ENCODE data around the gene CALU. TPM values are rescaled to one million over a fixed set of nuclear protein-coding genes. Genes with fewer than 3 reads are reported as not detected.

Gene CALU
- polyA plus RNA-seq, 1 donor from 2014 or later: 38.1 TPM

DNA sequence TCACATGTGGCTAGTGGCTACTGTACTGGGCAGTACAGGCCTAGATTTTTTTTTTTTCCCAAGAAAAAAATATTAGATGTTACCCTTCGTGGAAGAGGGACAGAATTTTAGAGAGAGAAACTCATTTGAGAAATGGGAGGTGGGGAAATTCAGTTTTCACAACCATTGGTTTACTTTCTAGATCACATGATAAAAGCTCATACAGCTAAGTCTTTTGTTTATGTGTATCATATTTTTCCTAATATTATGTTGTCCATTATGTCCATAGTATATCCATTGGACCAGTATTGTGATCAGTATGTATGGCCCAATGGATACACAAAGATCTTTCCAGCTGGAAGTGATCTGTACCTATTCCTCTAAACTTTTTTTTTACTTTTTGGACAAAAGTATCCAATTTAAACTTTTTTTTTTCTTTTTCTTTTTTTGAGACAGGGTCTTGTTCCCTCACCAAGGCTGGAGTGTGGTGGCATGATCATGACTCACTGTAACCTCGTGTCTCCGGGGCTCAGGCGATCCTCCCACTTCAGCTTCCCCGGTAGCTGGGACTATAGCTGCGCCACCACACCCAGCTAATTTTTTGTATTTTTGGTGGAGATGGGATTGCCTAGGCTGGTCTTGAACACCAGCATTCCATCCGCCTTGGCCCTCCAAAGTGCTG, 4.1 kb downstream of the CALU start:
- Histone ChIP-seq H3K4me3 (ENCODE audit: low read length) (no peak overlapping the region), H3K27me3 (ENCODE audit: insufficient read depth, low read depth, low read length) (no peaks in the 10 kb centered on the region), H3K4me2 (ENCODE audit: low read length) (no peak overlapping the region), H3F3A (ENCODE audit: insufficient read depth, low read length, poor library complexity, severe bottlenecking) (peaks cover 4% of the 10 kb centered on the region), H3K9me2 (ENCODE audit: insufficient read depth, low read length) (no peaks in the 10 kb centered on the region), H4K20me1 (ENCODE audit: insufficient read depth) (no peaks in the 10 kb centered on the region), H3K9ac (ENCODE audit: low read length) (no peak overlapping the region), H3K79me2 (replicated peaks; ENCODE audit: insufficient read depth, low read length) (peaks cover 73% of the 10 kb centered on the region), H3K9me3 (ENCODE audit: low read length) (no peaks in the 10 kb centered on the region), H3K36me3 (ENCODE audit: insufficient read depth, low read length) (no peaks in the 10 kb centered on the region), H3K27ac (ENCODE audit: low read length) (no peak overlapping the region), H2AFZ (ENCODE audit: low read depth, low read length) (no peak overlapping the region)
- TF ChIP-seq RAD21 (conservative IDR thresholded peaks at IDR 0.05): no peak

DNA sequence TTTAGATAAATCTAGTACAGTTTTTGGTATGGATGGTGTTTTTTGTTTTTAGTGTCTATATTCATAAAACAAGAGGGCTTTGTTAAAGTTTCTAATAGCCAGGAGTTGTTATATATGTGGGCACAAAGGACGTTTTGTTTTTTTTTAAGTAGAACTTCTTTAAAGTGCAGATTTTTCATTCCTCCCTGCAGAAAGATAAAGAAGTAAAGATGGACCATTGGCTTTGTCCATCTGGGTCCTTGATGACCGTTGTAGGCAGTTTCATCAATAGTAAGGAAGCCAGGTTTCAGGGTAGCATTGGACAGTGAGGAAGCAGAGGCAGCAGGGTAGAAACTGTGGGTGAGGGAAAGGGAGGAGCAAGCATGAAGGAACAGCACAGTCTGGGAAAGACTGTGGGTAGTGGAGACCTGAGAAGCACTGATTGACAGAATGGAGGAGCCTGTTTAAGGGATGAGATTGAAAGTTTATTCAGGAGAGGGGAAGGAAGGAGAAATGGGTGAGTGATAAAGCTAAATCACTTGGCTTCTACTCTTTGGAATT, 5.3 kb downstream of the CALU start:
- Histone ChIP-seq H3K27ac (ENCODE audit: low read length) (no peak overlapping the region), H3F3A (ENCODE audit: insufficient read depth, low read length, poor library complexity, severe bottlenecking) (peaks cover 4% of the 10 kb centered on the region), H3K36me3 (ENCODE audit: insufficient read depth, low read length) (no peaks in the 10 kb centered on the region), H3K27me3 (ENCODE audit: insufficient read depth, low read depth, low read length) (no peaks in the 10 kb centered on the region), H4K20me1 (ENCODE audit: insufficient read depth) (no peaks in the 10 kb centered on the region), H3K9me3 (ENCODE audit: low read length) (no peaks in the 10 kb centered on the region), H2AFZ (ENCODE audit: low read depth, low read length) (no peak overlapping the region), H3K9ac (ENCODE audit: low read length) (no peak overlapping the region), H3K4me3 (ENCODE audit: low read length) (no peak overlapping the region), H3K9me2 (ENCODE audit: insufficient read depth, low read length) (no peaks in the 10 kb centered on the region), H3K4me2 (ENCODE audit: low read length) (no peak overlapping the region), H3K79me2 (replicated peaks; ENCODE audit: insufficient read depth, low read length) (peaks cover 74% of the 10 kb centered on the region)
- TF ChIP-seq, protein P1, sequence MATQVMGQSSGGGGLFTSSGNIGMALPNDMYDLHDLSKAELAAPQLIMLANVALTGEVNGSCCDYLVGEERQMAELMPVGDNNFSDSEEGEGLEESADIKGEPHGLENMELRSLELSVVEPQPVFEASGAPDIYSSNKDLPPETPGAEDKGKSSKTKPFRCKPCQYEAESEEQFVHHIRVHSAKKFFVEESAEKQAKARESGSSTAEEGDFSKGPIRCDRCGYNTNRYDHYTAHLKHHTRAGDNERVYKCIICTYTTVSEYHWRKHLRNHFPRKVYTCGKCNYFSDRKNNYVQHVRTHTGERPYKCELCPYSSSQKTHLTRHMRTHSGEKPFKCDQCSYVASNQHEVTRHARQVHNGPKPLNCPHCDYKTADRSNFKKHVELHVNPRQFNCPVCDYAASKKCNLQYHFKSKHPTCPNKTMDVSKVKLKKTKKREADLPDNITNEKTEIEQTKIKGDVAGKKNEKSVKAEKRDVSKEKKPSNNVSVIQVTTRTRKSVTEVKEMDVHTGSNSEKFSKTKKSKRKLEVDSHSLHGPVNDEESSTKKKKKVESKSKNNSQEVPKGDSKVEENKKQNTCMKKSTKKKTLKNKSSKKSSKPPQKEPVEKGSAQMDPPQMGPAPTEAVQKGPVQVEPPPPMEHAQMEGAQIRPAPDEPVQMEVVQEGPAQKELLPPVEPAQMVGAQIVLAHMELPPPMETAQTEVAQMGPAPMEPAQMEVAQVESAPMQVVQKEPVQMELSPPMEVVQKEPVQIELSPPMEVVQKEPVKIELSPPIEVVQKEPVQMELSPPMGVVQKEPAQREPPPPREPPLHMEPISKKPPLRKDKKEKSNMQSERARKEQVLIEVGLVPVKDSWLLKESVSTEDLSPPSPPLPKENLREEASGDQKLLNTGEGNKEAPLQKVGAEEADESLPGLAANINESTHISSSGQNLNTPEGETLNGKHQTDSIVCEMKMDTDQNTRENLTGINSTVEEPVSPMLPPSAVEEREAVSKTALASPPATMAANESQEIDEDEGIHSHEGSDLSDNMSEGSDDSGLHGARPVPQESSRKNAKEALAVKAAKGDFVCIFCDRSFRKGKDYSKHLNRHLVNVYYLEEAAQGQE (IDR thresholded peaks at IDR 0.05; ENCODE audit: borderline replicate concordance): no peak
- no peak for TF ChIP-seq CTCF (IDR thresholded peaks at IDR 0.05; ENCODE audit: poor library complexity, severe bottlenecking)
- no peak for TF ChIP-seq SMC3 (conservative IDR thresholded peaks at IDR 0.05; ENCODE audit: poor library complexity)

DNA sequence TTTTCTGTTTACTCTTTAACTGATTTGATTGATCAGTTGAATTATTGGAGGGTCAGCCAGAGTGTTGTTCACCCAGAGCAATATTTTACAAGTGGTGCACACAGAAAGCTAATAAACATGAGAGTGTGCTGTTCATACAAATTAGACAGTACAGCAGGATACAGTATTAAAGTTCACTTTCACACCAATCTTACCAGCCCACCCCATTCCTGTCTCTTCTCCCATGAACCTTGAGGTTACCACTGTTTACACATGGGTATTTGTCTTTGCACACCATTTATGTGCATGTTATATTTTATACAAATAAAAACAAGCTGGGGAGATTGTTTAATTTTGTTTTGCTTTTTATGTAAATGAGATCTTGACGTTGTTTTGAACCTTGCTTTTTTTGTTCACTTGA, 6.5 kb downstream of the CALU start:
- Histone ChIP-seq H3K9me3 (ENCODE audit: low read length) (no peaks in the 10 kb centered on the region), H3F3A (ENCODE audit: insufficient read depth, low read length, poor library complexity, severe bottlenecking) (no peaks in the 10 kb centered on the region), H3K79me2 (replicated peaks; ENCODE audit: insufficient read depth, low read length) (peaks cover 66% of the 10 kb centered on the region), H3K9me2 (ENCODE audit: insufficient read depth, low read length) (no peaks in the 10 kb centered on the region), H4K20me1 (ENCODE audit: insufficient read depth) (no peaks in the 10 kb centered on the region), H3K9ac (ENCODE audit: low read length) (no peak overlapping the region), H3K4me3 (ENCODE audit: low read length) (no peak overlapping the region), H2AFZ (ENCODE audit: low read depth, low read length) (no peak overlapping the region), H3K27me3 (ENCODE audit: insufficient read depth, low read depth, low read length) (no peaks in the 10 kb centered on the region), H3K4me2 (ENCODE audit: low read length) (no peak overlapping the region), H3K27ac (ENCODE audit: low read length) (no peak overlapping the region), H3K36me3 (ENCODE audit: insufficient read depth, low read length) (no peaks in the 10 kb centered on the region)
- no peak for TF ChIP-seq EP300 (conservative IDR thresholded peaks at IDR 0.05; ENCODE audit: poor library complexity, severe bottlenecking)
- TF ChIP-seq TAF1 (IDR thresholded peaks at IDR 0.05; ENCODE audit: low read depth): no peak
- TF ChIP-seq POLR2AphosphoS5 (IDR thresholded peaks at IDR 0.05): no peak
- TF ChIP-seq SMC3 (conservative IDR thresholded peaks at IDR 0.05; ENCODE audit: poor library complexity): no peak
- no peak for TF ChIP-seq EZH2 (IDR thresholded peaks at IDR 0.05; ENCODE audit: borderline replicate concordance, insufficient read depth, low read length, poor library complexity, severe bottlenecking)
- TF ChIP-seq CTCF (IDR thresholded peaks at IDR 0.05; ENCODE audit: poor library complexity, severe bottlenecking): no peak
- no peak for TF ChIP-seq MXI1 (conservative IDR thresholded peaks at IDR 0.05; ENCODE audit: poor library complexity, severe bottlenecking)
- no peak for TF ChIP-seq RAD21 (conservative IDR thresholded peaks at IDR 0.05)
- TF ChIP-seq, protein P1 (IDR thresholded peaks at IDR 0.05; ENCODE audit: borderline replicate concordance): no peak
